ENCODE data around the gene SMAD2. TPM values are rescaled to one million over a fixed set of nuclear protein-coding genes. Genes with fewer than 3 reads are reported as not detected.

Gene SMAD2
- total RNA-seq, 1 experiment from 2014 or later: 25.5 TPM

DNA sequence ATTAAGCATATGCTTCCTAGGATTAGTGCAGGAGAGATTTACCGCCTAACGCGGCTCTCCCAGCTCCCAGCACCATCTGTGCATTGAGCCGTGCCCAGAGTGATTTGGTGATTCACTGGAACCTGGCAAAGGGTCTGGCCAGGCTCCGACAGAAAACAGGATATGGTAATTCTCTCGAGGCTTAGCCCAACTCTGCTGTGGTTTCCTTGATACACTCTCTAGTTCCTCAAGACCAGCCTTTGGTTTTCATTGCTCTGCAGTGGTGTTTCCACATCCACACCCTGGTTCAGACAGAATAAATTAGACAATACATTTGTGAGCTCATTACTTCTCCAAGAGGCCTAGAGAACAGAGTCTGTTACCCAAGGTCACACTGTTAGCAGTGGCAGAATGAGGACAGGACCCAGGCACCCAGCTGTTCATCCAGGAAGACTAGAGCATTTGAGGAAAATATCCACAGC lies 23.0 kb upstream of the SMAD2 start:
- 0 out of 2 replicates have a peak overlapping the region, but pooled peaks have one; percentile 22 for H2AFZ ChIP-seq (ENCODE audit: low read length)
- H3K4me1 ChIP-seq (ENCODE audit: insufficient read depth, low read length): no peaks in the 10 kb centered on the region; the same call in 1 of the 2 replicates
- no peak overlapping the region for H3K27ac ChIP-seq (ENCODE audit: low read length)
- H3K36me3 ChIP-seq (ENCODE audit: low read depth, low read length): no peaks in the 10 kb centered on the region
- no TSS peak for BruUV-seq (replicated peaks)
- no peak overlapping the region for H3K4me2 ChIP-seq (ENCODE audit: low read length)
- no peaks in the 10 kb centered on the region for H4K20me1 ChIP-seq (ENCODE audit: low read length)
- intact Hi-C loops (cut with micrococcal nuclease): no loop called here
- peak; percentile 11 for DNase-seq
- ChIA-PET POLR2A (ENCODE audit: unreplicated experiment) (no interaction called here), CTCF (no interaction called here)
- no peaks in the 10 kb centered on the region for H3K9me2 ChIP-seq (replicated peaks; ENCODE audit: low read length)
- no peak overlapping the region for H3K9ac ChIP-seq (ENCODE audit: low read length)
- no peaks in the 10 kb centered on the region for H3K79me2 ChIP-seq (ENCODE audit: low read length)
- TF ChIP-seq EZH2 (IDR thresholded peaks at IDR 0.05; ENCODE audit: low read length, unreplicated experiment) (no peak), EZH2phosphoT487 (IDR thresholded peaks at IDR 0.05; ENCODE audit: borderline replicate concordance, low read length) (no peak)
- TF ChIP-seq, protein P1, sequence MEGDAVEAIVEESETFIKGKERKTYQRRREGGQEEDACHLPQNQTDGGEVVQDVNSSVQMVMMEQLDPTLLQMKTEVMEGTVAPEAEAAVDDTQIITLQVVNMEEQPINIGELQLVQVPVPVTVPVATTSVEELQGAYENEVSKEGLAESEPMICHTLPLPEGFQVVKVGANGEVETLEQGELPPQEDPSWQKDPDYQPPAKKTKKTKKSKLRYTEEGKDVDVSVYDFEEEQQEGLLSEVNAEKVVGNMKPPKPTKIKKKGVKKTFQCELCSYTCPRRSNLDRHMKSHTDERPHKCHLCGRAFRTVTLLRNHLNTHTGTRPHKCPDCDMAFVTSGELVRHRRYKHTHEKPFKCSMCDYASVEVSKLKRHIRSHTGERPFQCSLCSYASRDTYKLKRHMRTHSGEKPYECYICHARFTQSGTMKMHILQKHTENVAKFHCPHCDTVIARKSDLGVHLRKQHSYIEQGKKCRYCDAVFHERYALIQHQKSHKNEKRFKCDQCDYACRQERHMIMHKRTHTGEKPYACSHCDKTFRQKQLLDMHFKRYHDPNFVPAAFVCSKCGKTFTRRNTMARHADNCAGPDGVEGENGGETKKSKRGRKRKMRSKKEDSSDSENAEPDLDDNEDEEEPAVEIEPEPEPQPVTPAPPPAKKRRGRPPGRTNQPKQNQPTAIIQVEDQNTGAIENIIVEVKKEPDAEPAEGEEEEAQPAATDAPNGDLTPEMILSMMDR (conservative IDR thresholded peaks at IDR 0.05; ENCODE audit: low read depth, low read length): no peak
- no peaks in the 10 kb centered on the region for H3F3A ChIP-seq (ENCODE audit: low read length, unreplicated experiment)
- peak; percentile 66; the same call in 1 of the 2 replicates for ATAC-seq
- no peaks in the 10 kb centered on the region for H3K9me3 ChIP-seq (ENCODE audit: low read length)
- no peaks in the 10 kb centered on the region for H3K27me3 ChIP-seq (ENCODE audit: low read length)
- no peak overlapping the region for H3K4me3 ChIP-seq (ENCODE audit: low read length)

DNA sequence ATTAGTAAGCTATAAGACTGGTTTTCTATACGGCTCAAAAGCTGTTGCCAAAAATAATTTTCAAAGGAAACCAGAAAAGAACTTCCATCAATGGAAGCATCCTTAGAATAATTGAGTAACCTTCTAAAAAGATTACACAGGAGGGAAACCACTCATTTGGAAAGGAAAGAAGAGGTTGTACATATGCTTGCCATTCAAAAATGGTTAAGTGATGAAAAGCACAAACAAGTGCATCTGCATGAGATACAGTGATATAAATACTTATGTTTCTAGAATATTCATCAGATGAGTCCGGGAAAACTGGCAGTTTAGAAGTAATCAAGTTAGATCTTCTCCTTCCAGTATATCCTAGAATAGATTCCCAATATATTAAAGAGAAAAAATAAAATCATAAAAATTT lies 20.1 kb upstream of the SMAD2 start:
- TF ChIP-seq EZH2 (IDR thresholded peaks at IDR 0.05; ENCODE audit: low read length, unreplicated experiment): no peak
- TF ChIP-seq, protein P1 (conservative IDR thresholded peaks at IDR 0.05; ENCODE audit: low read depth, low read length): no peak
- no peak for TF ChIP-seq EZH2phosphoT487 (IDR thresholded peaks at IDR 0.05; ENCODE audit: borderline replicate concordance, low read length)
- ChIA-PET CTCF (no interaction called here), POLR2A (ENCODE audit: unreplicated experiment) (no interaction called here)
- no peak overlapping the region for H3K4me3 ChIP-seq (ENCODE audit: low read length)
- BruUV-seq (replicated peaks): no TSS peak
- peaks cover 3% of the 10 kb centered on the region; the same call in 1 of the 2 replicates for H3K4me1 ChIP-seq (ENCODE audit: insufficient read depth, low read length)
- H3F3A ChIP-seq (ENCODE audit: low read length, unreplicated experiment): no peaks in the 10 kb centered on the region
- H3K9ac ChIP-seq (ENCODE audit: low read length): no peak overlapping the region
- no peak overlapping the region for H2AFZ ChIP-seq (ENCODE audit: low read length)
- no peaks in the 10 kb centered on the region for H3K36me3 ChIP-seq (ENCODE audit: low read depth, low read length)
- H3K27ac ChIP-seq (ENCODE audit: low read length): no peak overlapping the region
- intact Hi-C loops (cut with micrococcal nuclease): no loop called here
- no peaks in the 10 kb centered on the region for H4K20me1 ChIP-seq (ENCODE audit: low read length)
- H3K4me2 ChIP-seq (ENCODE audit: low read length): no peak overlapping the region
- no peaks in the 10 kb centered on the region for H3K9me2 ChIP-seq (replicated peaks; ENCODE audit: low read length)
- no peak for ATAC-seq
- no peaks in the 10 kb centered on the region for H3K79me2 ChIP-seq (ENCODE audit: low read length)
- H3K27me3 ChIP-seq (ENCODE audit: low read length): no peaks in the 10 kb centered on the region
- H3K9me3 ChIP-seq (ENCODE audit: low read length): no peaks in the 10 kb centered on the region
- DNase-seq: no peak

DNA sequence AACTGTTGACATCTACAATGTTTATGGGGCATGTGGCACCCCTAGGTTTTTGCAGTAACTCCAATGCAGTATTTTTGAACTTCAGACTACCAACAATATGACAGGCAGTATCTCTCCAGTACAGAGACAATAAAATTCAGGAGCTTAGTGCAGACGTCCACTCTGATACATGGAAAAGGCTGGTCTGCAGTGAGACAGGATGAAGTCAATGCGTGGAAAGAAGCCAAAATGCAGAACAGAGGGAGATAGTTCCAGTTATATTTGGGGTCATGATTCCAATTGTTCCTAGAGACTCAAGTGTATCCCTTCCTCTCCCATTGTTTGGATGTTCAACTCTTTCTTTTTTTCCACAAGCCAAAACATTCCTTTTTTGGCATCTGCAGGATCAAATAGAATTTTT lies 18.7 kb upstream of the SMAD2 start:
- H4K20me1 ChIP-seq (ENCODE audit: low read length): no peaks in the 10 kb centered on the region
- TF ChIP-seq, protein P1 (conservative IDR thresholded peaks at IDR 0.05; ENCODE audit: low read depth, low read length): no peak
- no peak for TF ChIP-seq EZH2phosphoT487 (IDR thresholded peaks at IDR 0.05; ENCODE audit: borderline replicate concordance, low read length)
- POLR2A ChIA-PET (ENCODE audit: unreplicated experiment): no interaction called here

More for the DNA sequence above, 18.7 kb upstream of the SMAD2 start:
- Histone ChIP-seq H3K4me1 (ENCODE audit: insufficient read depth, low read length) (peaks cover 3% of the 10 kb centered on the region; the same call in 1 of the 2 replicates), H3K4me3 (ENCODE audit: low read length) (no peak overlapping the region), H3F3A (ENCODE audit: low read length, unreplicated experiment) (no peaks in the 10 kb centered on the region), H3K9me2 (replicated peaks; ENCODE audit: low read length) (no peaks in the 10 kb centered on the region), H3K27me3 (ENCODE audit: low read length) (no peaks in the 10 kb centered on the region), H3K79me2 (ENCODE audit: low read length) (no peaks in the 10 kb centered on the region), H3K4me2 (ENCODE audit: low read length) (no peak overlapping the region), H3K9me3 (ENCODE audit: low read length) (no peaks in the 10 kb centered on the region), H3K9ac (ENCODE audit: low read length) (no peak overlapping the region), H3K27ac (ENCODE audit: low read length) (no peak overlapping the region), H2AFZ (ENCODE audit: low read length) (no peak overlapping the region), H3K36me3 (ENCODE audit: low read depth, low read length) (no peaks in the 10 kb centered on the region)
- CTCF ChIA-PET: no interaction called here
- DNase-seq (no peak), ATAC-seq (no peak)
- intact Hi-C loops (cut with micrococcal nuclease): no loop called here
- BruUV-seq (replicated peaks): no TSS peak
